Thoracic aorta endothelial cell (primary cell): ENCODE data around the gene SLC17A6. TPM values are rescaled to one million over a fixed set of nuclear protein-coding genes. Genes with fewer than 3 reads are reported as not detected.

Source experiments
- total RNA-seq: library from RNA; depleted of rRNA; stranded (reverse); fragments of >200 nt; gene quantifications from 2 replicates; pipeline ENCODE4 v1.2.3, GENCODE V29; 2012

SLC17A6 gene
- not detected in 2 replicates for total RNA-seq

GRCh38 chr11:22337596-22338485 lies at the start of gene SLC17A6:
SLC17A6 (plus strand) TSS chr11:22338381; CDS start chr11:22338534, 153 bp downstream.

Other genes with a start within 250 kb of the SLC17A6 start
- 2.8 and 8.4 TPM in 2 replicates for gene ANO5, start 145.3 kb upstream of the SLC17A6 start, total RNA-seq